MG63 (cell line): Measurements from ENCODE around the gene MAST4. TPM values are rescaled to one million over a fixed set of nuclear protein-coding genes. Genes with fewer than 3 reads are reported as not detected.

Experiments
- DNase-seq: peaks from one replicate; pipeline ENCODE4 v3.0.0-alpha.2; 2020
- H3K27me3 ChIP-seq: fragments of 250-450 bp; sonication (Bioruptor Pico); 2 replicates; pipeline ENCODE4 v1.5.1; 2020; ENCODE audit warnings: mild to moderate bottlenecking, moderate library complexity
- H3K36me3 ChIP-seq: fragments of 250-450 bp; sonication (Bioruptor Pico); 2 replicates; pipeline ENCODE4 v1.5.1; 2020; ENCODE audit warnings: mild to moderate bottlenecking, moderate library complexity
- H3K4me3 ChIP-seq: fragments of 250-450 bp; sonication (Bioruptor Pico); 2 replicates; pipeline ENCODE4 v1.5.1; 2020; ENCODE audit warnings: mild to moderate bottlenecking, moderate library complexity
- H3K9me3 ChIP-seq: fragments of 250-450 bp; sonication (Bioruptor Pico); 2 replicates; pipeline ENCODE4 v1.5.1; 2020; ENCODE audit warnings: mild to moderate bottlenecking, moderate library complexity
- total RNA-seq: library from RNA; depleted of rRNA; stranded (reverse); fragments of >200 nt; shearing (Covaris generic); gene quantifications from 2 replicates; pipeline ENCODE4 v1.2.3, GENCODE V29; 2014; ENCODE audit warnings: low replicate concordance

Gene MAST4
- total RNA-seq, 1 experiment from 2014 or later: 0.16 TPM

GRCh38 chr5:67013719-67014118 lies 417.5 kb downstream of the MAST4 start:
- DNase-seq: no peak
- H3K4me3 ChIP-seq: no peak overlapping the region
- H3K27me3 ChIP-seq: no peaks in the 10 kb centered on the region
- H3K36me3 ChIP-seq: no peaks in the 10 kb centered on the region
- H3K9me3 ChIP-seq: no peaks in the 10 kb centered on the region

- H3K27me3 ChIP-seq: no peaks in the 10 kb centered on the region
- no peak overlapping the region for H3K4me3 ChIP-seq
- no peak for DNase-seq
- H3K36me3 ChIP-seq: no peaks in the 10 kb centered on the region
- no peaks in the 10 kb centered on the region for H3K9me3 ChIP-seq
Observed at GRCh38 chr5:67014191-67014590, 418.0 kb downstream of the MAST4 start.

- Histone ChIP-seq H3K4me3 (no peak overlapping the region), H3K9me3 (no peaks in the 10 kb centered on the region), H3K27me3 (no peaks in the 10 kb centered on the region), H3K36me3 (no peaks in the 10 kb centered on the region)
- DNase-seq: peak; percentile 17
Observed at GRCh38 chr5:67014957-67015400, 418.8 kb downstream of the MAST4 start.

GRCh38 chr5:67015541-67016191 lies 419.5 kb downstream of the MAST4 start:
- Histone ChIP-seq H3K9me3 (no peaks in the 10 kb centered on the region), H3K36me3 (no peaks in the 10 kb centered on the region), H3K4me3 (no peak overlapping the region), H3K27me3 (no peaks in the 10 kb centered on the region)
- peak; percentile 40 for DNase-seq

- no peaks in the 10 kb centered on the region; the same call in 1 of the 2 replicates for H3K9me3 ChIP-seq
Observed at GRCh38 chr5:67019065-67019845, 423.1 kb downstream of the MAST4 start.

GRCh38 chr5:67020096-67020615 lies 424.0 kb downstream of the MAST4 start:
- no peaks in the 10 kb centered on the region; the same call in 1 of the 2 replicates for H3K9me3 ChIP-seq
- no peaks in the 10 kb centered on the region for H3K36me3 ChIP-seq
- DNase-seq: no peak
- H3K4me3 ChIP-seq: no peak overlapping the region
- no peaks in the 10 kb centered on the region for H3K27me3 ChIP-seq

More at GRCh38 chr5:67019065-67019845, 423.1 kb downstream of the MAST4 start:
- H3K36me3 ChIP-seq: no peaks in the 10 kb centered on the region
- H3K4me3 ChIP-seq: no peak overlapping the region
- no peaks in the 10 kb centered on the region for H3K27me3 ChIP-seq
- no peak for DNase-seq

- Histone ChIP-seq H3K36me3 (no peaks in the 10 kb centered on the region), H3K9me3 (no peaks in the 10 kb centered on the region; the same call in 1 of the 2 replicates), H3K27me3 (no peaks in the 10 kb centered on the region), H3K4me3 (no peak overlapping the region)
- no peak for DNase-seq
Observed at GRCh38 chr5:67021031-67021430, 424.8 kb downstream of the MAST4 start.

- H3K9me3 ChIP-seq: no peaks in the 10 kb centered on the region; the same call in 1 of the 2 replicates
- no peak for DNase-seq
- no peaks in the 10 kb centered on the region for H3K36me3 ChIP-seq
- no peak overlapping the region for H3K4me3 ChIP-seq
- no peaks in the 10 kb centered on the region for H3K27me3 ChIP-seq
Observed at GRCh38 chr5:67021521-67021920, 425.3 kb downstream of the MAST4 start.

- no peaks in the 10 kb centered on the region; the same call in 1 of the 2 replicates for H3K9me3 ChIP-seq
- DNase-seq: peak; percentile 32
Observed at GRCh38 chr5:67021962-67022361, 425.8 kb downstream of the MAST4 start.

GRCh38 chr5:67025457-67025856 lies 429.3 kb downstream of the MAST4 start:
- no peaks in the 10 kb centered on the region for H3K36me3 ChIP-seq
- H3K4me3 ChIP-seq: no peak overlapping the region
- no peaks in the 10 kb centered on the region; the same call in 1 of the 2 replicates for H3K9me3 ChIP-seq
- DNase-seq: no peak
- no peaks in the 10 kb centered on the region for H3K27me3 ChIP-seq

More at GRCh38 chr5:67021962-67022361, 425.8 kb downstream of the MAST4 start:
- H3K4me3 ChIP-seq: no peak overlapping the region
- H3K27me3 ChIP-seq: no peaks in the 10 kb centered on the region
- no peaks in the 10 kb centered on the region for H3K36me3 ChIP-seq

- Histone ChIP-seq H3K36me3 (no peaks in the 10 kb centered on the region), H3K9me3 (no peaks in the 10 kb centered on the region; the same call in 1 of the 2 replicates), H3K27me3 (no peaks in the 10 kb centered on the region), H3K4me3 (no peak overlapping the region)
- no peak for DNase-seq
Observed at GRCh38 chr5:67026278-67026677, 430.1 kb downstream of the MAST4 start.

GRCh38 chr5:67027171-67027570 lies 431.0 kb downstream of the MAST4 start:
- H3K9me3 ChIP-seq: no peaks in the 10 kb centered on the region; the same call in 1 of the 2 replicates
- H3K4me3 ChIP-seq: no peak overlapping the region
- H3K36me3 ChIP-seq: no peaks in the 10 kb centered on the region
- H3K27me3 ChIP-seq: no peaks in the 10 kb centered on the region
- no peak for DNase-seq

GRCh38 chr5:67028371-67028770 lies 432.2 kb downstream of the MAST4 start:
- Histone ChIP-seq H3K36me3 (no peaks in the 10 kb centered on the region), H3K27me3 (no peaks in the 10 kb centered on the region), H3K9me3 (no peaks in the 10 kb centered on the region), H3K4me3 (no peak overlapping the region)
- DNase-seq: no peak

GRCh38 chr5:67028941-67029340 lies 432.7 kb downstream of the MAST4 start:
- no peaks in the 10 kb centered on the region for H3K9me3 ChIP-seq
- H3K36me3 ChIP-seq: no peaks in the 10 kb centered on the region
- H3K4me3 ChIP-seq: no peak overlapping the region
- no peak for DNase-seq
- H3K27me3 ChIP-seq: no peaks in the 10 kb centered on the region

- no peaks in the 10 kb centered on the region for H3K9me3 ChIP-seq
- no peaks in the 10 kb centered on the region for H3K27me3 ChIP-seq
- H3K4me3 ChIP-seq: no peak overlapping the region
- no peaks in the 10 kb centered on the region for H3K36me3 ChIP-seq
- DNase-seq: no peak
Observed at GRCh38 chr5:67029481-67029880, 433.3 kb downstream of the MAST4 start.

GRCh38 chr5:67030289-67031056 lies 434.3 kb downstream of the MAST4 start:
- Histone ChIP-seq H3K27me3 (no peaks in the 10 kb centered on the region), H3K9me3 (no peaks in the 10 kb centered on the region), H3K4me3 (no peak overlapping the region), H3K36me3 (no peaks in the 10 kb centered on the region)
- DNase-seq: no peak

GRCh38 chr5:67031057-67031443 lies 434.9 kb downstream of the MAST4 start:
- no peaks in the 10 kb centered on the region for H3K9me3 ChIP-seq

More at GRCh38 chr5:67031057-67031443, 434.9 kb downstream of the MAST4 start:
- Histone ChIP-seq H3K36me3 (no peaks in the 10 kb centered on the region), H3K27me3 (no peaks in the 10 kb centered on the region), H3K4me3 (no peak overlapping the region)
- DNase-seq: no peak
